Fibroblast of lung (primary cell): Measurements from ENCODE around the gene TRAPPC2L. TPM values are rescaled to one million over a fixed set of nuclear protein-coding genes. Genes with fewer than 3 reads are reported as not detected.

Experiments
- DNase-seq, 2 donors: peaks; one replicate each; pipeline versions ENCODE4 v3.0.0 to v3.0.0-alpha.2; 2010; ENCODE audit warnings: low read depth in 2 of 2
- H2AFZ ChIP-seq: 2 replicates; pipeline ENCODE4 v1.5.1; 2012; ENCODE audit warnings: low read length, control low read depth, inconsistent platforms
- H3K27ac ChIP-seq: 2 replicates; pipeline ENCODE4 v1.5.1; 2011; ENCODE audit warnings: low read length, control low read depth; ENCODE audit not compliant: insufficient read depth
- H3K27me3 ChIP-seq: 2 replicates; pipeline ENCODE4 v1.5.1; 2011; ENCODE audit warnings: mild to moderate bottlenecking, low read length; ENCODE audit not compliant: control insufficient read depth, insufficient read depth
- H3K36me3 ChIP-seq: 2 replicates; pipeline ENCODE4 v1.5.1; 2011; ENCODE audit warnings: low read length; ENCODE audit not compliant: control insufficient read depth, insufficient read depth
- H3K4me1 ChIP-seq: 2 replicates; pipeline ENCODE4 v1.5.1; 2011; ENCODE audit warnings: low read length; ENCODE audit not compliant: control insufficient read depth, insufficient read depth; ENCODE audit errors: extremely low read depth
- H3K4me2 ChIP-seq: 2 replicates; pipeline ENCODE4 v1.5.1; 2011; ENCODE audit warnings: low read length, control low read depth; ENCODE audit not compliant: insufficient read depth; ENCODE audit errors: extremely low read depth
- H3K4me3 ChIP-seq, 4 experiments: fragments of 200-600 bp in 1 of 4; sonication (generic) in 1 of 4; replicated peaks in 1 of 4; 2 replicates each; pipeline ENCODE4 v1.5.1; 2011 to 2016; ENCODE audit warnings: low read length in 4 of 4, low read depth in 3 of 4, mild to moderate bottlenecking in 3 of 4, control low read depth in 2 of 4, inconsistent platforms in 1 of 4, mixed read lengths in 1 of 4; ENCODE audit not compliant: insufficient read depth in 1 of 4; ENCODE audit errors: control extremely low read depth in 1 of 4
- H3K79me2 ChIP-seq: 2 replicates; pipeline ENCODE4 v1.5.1; 2012; ENCODE audit warnings: mild to moderate bottlenecking, low read length, inconsistent platforms; ENCODE audit not compliant: control insufficient read depth, insufficient read depth
- H3K9ac ChIP-seq: 2 replicates; pipeline ENCODE4 v1.5.1; 2011; ENCODE audit warnings: mild to moderate bottlenecking, low read length, control low read depth; ENCODE audit not compliant: insufficient read depth
- H3K9me3 ChIP-seq: 2 replicates; pipeline ENCODE4 v1.5.1; 2012; ENCODE audit warnings: low read depth, low read length; ENCODE audit not compliant: control insufficient read depth, insufficient read depth
- H4K20me1 ChIP-seq: 2 replicates; pipeline ENCODE4 v1.5.1; 2011; ENCODE audit warnings: low read length; ENCODE audit not compliant: control insufficient read depth, insufficient read depth; ENCODE audit errors: extremely low read depth
- CTCF ChIP-seq, 2 donors: IDR thresholded peaks in 1 of 2; conservative IDR thresholded peaks in 1 of 2; 1 replicate in 1 of 2; 2 replicates in 1 of 2; pipeline ENCODE4 v1.5.1; 2011 to 2012; ENCODE audit warnings: low read length in 2 of 2, control low read depth in 1 of 2, inconsistent platforms in 1 of 2, low read depth in 1 of 2, mild to moderate bottlenecking in 1 of 2
- EZH2 ChIP-seq: IDR thresholded peaks from 2 replicates; pipeline ENCODE4 v1.5.1; 2012; ENCODE audit warnings: low read length, control low read depth, mild to moderate bottlenecking; ENCODE audit errors: missing control alignments
- polyA plus RNA-seq, 2 donors: library from polyadenylated mRNA; depleted of rRNA in 1 of 2; stranded (reverse) in 1 of 2; unstranded in 1 of 2; fragments of >200 nt; gene quantifications; 2 replicates each; pipeline ENCODE4 v1.2.1, GENCODE V29; 2011 to 2012; ENCODE audit warnings: missing spikeins in 1 of 2
- total RNA-seq: library from RNA; depleted of rRNA; stranded (reverse); fragments of >200 nt; gene quantifications from 2 replicates; pipeline ENCODE4 v1.2.1, GENCODE V29; 2014

TRAPPC2L gene
- total and polyA plus RNA-seq, 2 donors (not counting 1 experiment from before 2014, with no cell fraction given): 47.7 to 63.7 TPM

DNA sequence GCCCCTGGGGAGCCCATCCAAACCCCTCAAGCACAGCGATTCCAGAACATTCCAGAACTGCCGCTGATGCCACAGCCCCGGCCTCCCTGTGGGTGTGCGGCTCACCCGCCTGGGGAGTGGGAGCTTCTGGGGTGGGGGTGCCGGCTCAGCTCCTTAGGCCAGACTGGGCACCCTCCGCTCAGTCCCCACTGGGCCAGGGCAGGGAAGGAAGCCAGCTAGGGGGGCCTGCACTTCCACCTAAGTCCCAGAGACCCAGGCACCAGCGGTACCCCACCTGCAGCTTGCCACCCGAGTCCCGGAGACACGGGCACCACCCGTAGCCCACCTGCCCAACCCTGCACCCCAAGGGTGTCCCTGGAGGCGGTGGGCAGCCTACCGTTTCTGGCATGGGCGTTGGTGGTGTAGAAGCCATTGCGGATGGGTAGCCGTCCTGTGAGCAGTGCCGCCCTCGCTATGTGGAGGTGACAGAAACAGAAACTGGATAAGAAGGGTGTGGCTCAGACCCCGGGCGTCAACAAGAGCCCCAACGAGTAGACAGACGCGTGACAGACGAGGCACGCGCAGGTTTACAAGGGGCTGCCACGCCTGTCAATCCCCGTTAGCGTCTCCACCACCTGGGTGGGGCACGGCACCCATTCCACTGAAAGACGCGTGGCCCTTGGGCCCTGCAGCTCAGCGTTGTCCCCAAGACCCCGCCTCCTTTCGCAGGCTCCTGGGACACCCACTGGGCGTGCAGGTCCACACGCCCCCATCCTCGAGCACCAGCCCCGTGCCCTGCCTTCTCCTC is 15.2 kb upstream of the TRAPPC2L start:
- no peak overlapping the region for H3K4me2 ChIP-seq
- no peak overlapping the region for H3K27ac ChIP-seq
- no peaks in the 10 kb centered on the region for H3K27me3 ChIP-seq
- TF ChIP-seq CTCF (conservative IDR thresholded peaks at IDR 0.05 in 1 of 2, IDR thresholded peaks at IDR 0.05 in 1 of 2; ENCODE audit: low read depth in 1 of 2, low read length in 2 of 2): no peak
- no peak for TF ChIP-seq EZH2
- no peak overlapping the region for H2AFZ ChIP-seq
- DNase-seq: no peak
- H3K4me3 ChIP-seq: no peak overlapping the region
- H3K9me3 ChIP-seq: no peaks in the 10 kb centered on the region
- peaks cover 7% of the 10 kb centered on the region for H3K36me3 ChIP-seq
- no peak overlapping the region for H3K9ac ChIP-seq
- no peaks in the 10 kb centered on the region for H3K4me1 ChIP-seq
- no peaks in the 10 kb centered on the region for H4K20me1 ChIP-seq
- no peaks in the 10 kb centered on the region for H3K79me2 ChIP-seq

DNA sequence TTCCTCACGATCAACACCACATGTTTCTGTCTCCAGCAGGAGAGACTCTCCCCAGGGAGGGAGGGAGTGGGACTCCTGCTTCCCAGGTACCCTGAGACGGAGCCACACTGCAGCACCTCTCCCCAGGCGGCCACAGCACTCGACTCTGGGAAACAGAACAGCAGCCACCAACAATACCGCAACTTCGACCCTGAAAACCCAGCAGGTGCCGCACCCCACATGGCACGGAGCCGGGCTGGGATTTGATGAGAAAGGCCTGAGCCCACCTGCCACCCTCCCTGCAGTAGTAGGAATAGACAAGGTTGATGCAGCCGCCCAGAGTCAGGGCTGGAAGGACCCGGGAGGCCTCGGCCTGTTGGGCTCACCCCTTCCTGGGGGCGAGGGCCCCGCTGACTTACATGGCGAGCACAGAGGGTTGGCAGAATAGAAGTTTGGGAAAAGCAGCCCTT is 14.6 kb upstream of the TRAPPC2L start:
- H3K27ac ChIP-seq: no peak overlapping the region
- H2AFZ ChIP-seq: no peak overlapping the region
- peaks cover 7% of the 10 kb centered on the region for H3K36me3 ChIP-seq
- no peaks in the 10 kb centered on the region for H3K27me3 ChIP-seq
- H3K9me3 ChIP-seq: no peaks in the 10 kb centered on the region
- no peak overlapping the region for H3K9ac ChIP-seq
- no peak overlapping the region for H3K4me3 ChIP-seq
- no peaks in the 10 kb centered on the region for H3K4me1 ChIP-seq
- no peak overlapping the region for H3K4me2 ChIP-seq
- H4K20me1 ChIP-seq: no peaks in the 10 kb centered on the region
- TF ChIP-seq CTCF (conservative IDR thresholded peaks at IDR 0.05 in 1 of 2, IDR thresholded peaks at IDR 0.05 in 1 of 2; ENCODE audit: low read depth in 1 of 2, low read length in 2 of 2) (no peak), EZH2 (no peak)
- H3K79me2 ChIP-seq: no peaks in the 10 kb centered on the region
- DNase-seq: no peak

GRCh38 chr16:88842806-88843205 is 14.1 kb upstream of the TRAPPC2L start:
- Histone ChIP-seq H3K4me3 (no peak overlapping the region), H3K9ac (no peak overlapping the region), H3K4me2 (no peak overlapping the region), H3K27me3 (no peaks in the 10 kb centered on the region), H2AFZ (no peak overlapping the region), H3K36me3 (peaks cover 3% of the 10 kb centered on the region), H3K27ac (no peak overlapping the region), H3K9me3 (no peaks in the 10 kb centered on the region), H3K4me1 (no peaks in the 10 kb centered on the region), H4K20me1 (no peaks in the 10 kb centered on the region), H3K79me2 (no peaks in the 10 kb centered on the region)
- TF ChIP-seq CTCF (conservative IDR thresholded peaks at IDR 0.05 in 1 of 2, IDR thresholded peaks at IDR 0.05 in 1 of 2; ENCODE audit: low read depth in 1 of 2, low read length in 2 of 2) (no peak), EZH2 (no peak)
- DNase-seq: no peak
